Breast epithelium (tissue), 3 donors: Measurements from ENCODE around the gene BRIP1.

ENCODE experiments used
- CTCF ChIP-seq, 3 donors: fragments of 450-650 bp; IDR thresholded peaks; one replicate each; pipeline ENCODE4 v1.5.1; 2016 to 2017; ENCODE audit warnings: antibody characterized with exemption in 3 of 3, mild to moderate bottlenecking in 3 of 3, moderate library complexity in 3 of 3
- POLR2A ChIP-seq: fragments of 450-650 bp; IDR thresholded peaks from one replicate; pipeline ENCODE4 v1.6.1; 2016; ENCODE audit warnings: antibody characterized with exemption, mild to moderate bottlenecking, moderate library complexity
- POLR2AphosphoS5 ChIP-seq, 3 donors: sonication (generic); formaldehyde crosslinking; IDR thresholded peaks; one replicate each; pipeline ENCODE4 v1.6.1; 2017; ENCODE audit warnings: antibody characterized with exemption in 3 of 3

- TF ChIP-seq POLR2A = no peak
- no peak for TF ChIP-seq CTCF (IDR thresholded peaks at IDR 0.05)
- no peak for TF ChIP-seq POLR2AphosphoS5 (IDR thresholded peaks at IDR 0.05)
These were observed 200.0 kb downstream of the BRIP1 start for GRCh38 chr17:61663310-61663709.
